SK-N-SH (cell line): ENCODE measurements around the gene IGFBPL1. TPM values are rescaled to one million over a fixed set of nuclear protein-coding genes. Genes with fewer than 3 reads are reported as not detected.

ENCODE experiments used
- CTCF ChIA-PET: fragments of 300-600, 350-600 bp; formaldehyde crosslinking; extraction: SDS; loops from one replicate; lab custom pipeline; 2021; lab: Yijun Ruan, JAX
- POLR2A ChIA-PET: fragments of 350-600 bp; sonication (Branson Sonifier 250); formaldehyde crosslinking; extraction: SDS; loops from one replicate; lab custom pipeline; 2020; ENCODE audit warnings: antibody characterized with exemption, inconsistent platforms; lab: Yijun Ruan, JAX
- DNase-seq: peaks from one replicate; pipeline ENCODE4 v3.0.0; 2012
- H2AFZ ChIP-seq: fragments of 200-600 bp; sonication (generic); 2 replicates; pipeline ENCODE4 v1.8.1; 2016; ENCODE audit warnings: antibody characterized with exemption, mild to moderate bottlenecking, low read depth
- H3F3A ChIP-seq: fragments of 200-600 bp; sonication (generic); replicated peaks from 2 replicates; pipeline ENCODE3; 2016; ENCODE audit warnings: antibody characterized with exemption, mild to moderate bottlenecking; ENCODE audit not compliant: insufficient read depth
- H3K27ac ChIP-seq, 2 experiments: fragments of 200-500 bp in 1 of 2; fragments of 200-600 bp in 1 of 2; sonication (Bioruptor generic) in 1 of 2; sonication (generic), shearing (Covaris generic) in 1 of 2; 2 replicates each; pipeline versions ENCODE4 v1.5.1 to v1.6.1; 2014 to 2016; ENCODE audit warnings: low read depth in 2 of 2, inconsistent platforms in 1 of 2, low read length in 1 of 2, mild to moderate bottlenecking in 1 of 2, mixed read lengths in 1 of 2
- H3K27me3 ChIP-seq: fragments of 200-600 bp; sonication (generic), shearing (Covaris generic); 2 replicates; pipeline ENCODE4 v1.6.1; 2016; ENCODE audit warnings: mixed run types; ENCODE audit not compliant: insufficient read depth
- H3K36me3 ChIP-seq, 2 experiments: fragments of 200-500 bp in 1 of 2; fragments of 200-600 bp in 1 of 2; sonication (Bioruptor generic) in 1 of 2; sonication (generic) in 1 of 2; replicated peaks in 1 of 2; 2 replicates each; pipeline versions ENCODE3 to v1.5.1; 2014 to 2016; ENCODE audit warnings: low read length in 1 of 2, mild to moderate bottlenecking in 1 of 2; ENCODE audit not compliant: insufficient read depth in 2 of 2, control insufficient read depth in 1 of 2
- H3K4me1 ChIP-seq, 2 experiments: fragments of 200-500 bp in 1 of 2; fragments of 200-600 bp in 1 of 2; sonication (Bioruptor generic) in 1 of 2; sonication (generic), shearing (Covaris generic) in 1 of 2; 2 replicates each; pipeline versions ENCODE4 v1.5.1 to v1.6.1; 2014 to 2016; ENCODE audit warnings: low read depth in 1 of 2, low read length in 1 of 2, mixed run types in 1 of 2; ENCODE audit not compliant: insufficient read depth in 2 of 2, control insufficient read depth in 1 of 2
- H3K4me2 ChIP-seq: fragments of 200-600 bp; sonication (generic), shearing (Covaris generic); 2 replicates; pipeline ENCODE4 v1.6.1; 2017; ENCODE audit warnings: mixed run types
- H3K4me3 ChIP-seq, 2 experiments: fragments of 200-500 bp in 1 of 2; fragments of 200-600 bp in 1 of 2; sonication (Bioruptor generic) in 1 of 2; sonication (generic), shearing (Covaris generic) in 1 of 2; 2 replicates each; pipeline versions ENCODE4 v1.5.1 to v1.8.1; 2014 to 2016; ENCODE audit warnings: low read depth in 2 of 2, inconsistent platforms in 1 of 2, low read length in 1 of 2, mild to moderate bottlenecking in 1 of 2, mixed read lengths in 1 of 2, moderate library complexity in 1 of 2
- H3K79me2 ChIP-seq: fragments of 200-600 bp; sonication (generic); 2 replicates; pipeline ENCODE4 v1.8.1; 2017; ENCODE audit warnings: mild to moderate bottlenecking; ENCODE audit not compliant: insufficient read depth
- H3K9ac ChIP-seq: fragments of 200-600 bp; sonication (generic); 2 replicates; pipeline ENCODE4 v1.6.1; 2017; ENCODE audit warnings: mixed run types
- H3K9me2 ChIP-seq: fragments of 200-600 bp; sonication (generic); 2 replicates; pipeline ENCODE4 v1.6.1; 2017; ENCODE audit warnings: mixed run types
- H3K9me3 ChIP-seq: fragments of 200-600 bp; sonication (generic); 2 replicates; pipeline ENCODE4 v1.6.1; 2017; ENCODE audit warnings: mixed run types, mild to moderate bottlenecking, moderate library complexity
- H4K20me1 ChIP-seq: fragments of 200-600 bp; sonication (generic); 2 replicates; pipeline ENCODE4 v1.6.1; 2017; ENCODE audit warnings: mild to moderate bottlenecking, mixed run types; ENCODE audit not compliant: insufficient read depth
- CHD2 ChIP-seq: fragments of 150-350 bp; IDR thresholded peaks from 2 replicates; pipeline ENCODE4 v1.6.1; 2018; ENCODE audit warnings: low read length; ENCODE audit not compliant: partially characterized antibody
- FOSL2 ChIP-seq: IDR thresholded peaks from 2 replicates; pipeline ENCODE4 v1.4.0; 2012; ENCODE audit warnings: low read depth, mild to moderate bottlenecking, moderate library complexity, borderline replicate concordance
- FOXJ3 ChIP-seq: sonication (generic); formaldehyde crosslinking; IDR thresholded peaks from 2 replicates; pipeline ENCODE4 v1.5.1; 2020; ENCODE audit warnings: mild to moderate bottlenecking, missing genetic modification reagents
- GATA2 ChIP-seq: sonication (generic); formaldehyde crosslinking; IDR thresholded peaks from 2 replicates; pipeline ENCODE4 v1.5.0; 2020; ENCODE audit warnings: mild to moderate bottlenecking, missing genetic modification reagents
- IRF3 ChIP-seq: fragments of 150-350 bp; IDR thresholded peaks from 2 replicates; pipeline ENCODE4 v1.6.1; 2016; ENCODE audit warnings: mild to moderate bottlenecking, low read depth, low read length
- MAX ChIP-seq: IDR thresholded peaks from 2 replicates; pipeline ENCODE4 v1.4.0; 2012; ENCODE audit warnings: low read depth
- MEF2A ChIP-seq: IDR thresholded peaks from 2 replicates; pipeline ENCODE4 v1.4.0; 2012; ENCODE audit warnings: low read depth, borderline replicate concordance
- MXI1 ChIP-seq: IDR thresholded peaks from 2 replicates; pipeline ENCODE4 v1.6.1; 2012; ENCODE audit warnings: mild to moderate bottlenecking, low read depth, low read length, improper control_type of control experiment
- NFIC ChIP-seq: IDR thresholded peaks from 2 replicates; pipeline ENCODE4 v1.4.0; 2012; ENCODE audit warnings: borderline replicate concordance
- NRF1 ChIP-seq: IDR thresholded peaks from 2 replicates; pipeline ENCODE4 v1.6.1; 2012; ENCODE audit warnings: low read depth, mild to moderate bottlenecking, low read length
- POLR2AphosphoS5 ChIP-seq: IDR thresholded peaks from 2 replicates; pipeline ENCODE4 v1.6.1; 2012; ENCODE audit warnings: low read depth, low read length
- RAD21 ChIP-seq: IDR thresholded peaks from 2 replicates; pipeline ENCODE4 v1.6.1; 2012; ENCODE audit warnings: mild to moderate bottlenecking, low read length
- RCOR1 ChIP-seq: fragments of 150-350 bp; IDR thresholded peaks from 2 replicates; pipeline ENCODE4 v1.6.1; 2017; ENCODE audit warnings: antibody characterized with exemption, low read length
- SIN3A ChIP-seq: IDR thresholded peaks from 2 replicates; pipeline ENCODE4 v1.6.1; 2012; ENCODE audit warnings: low read depth, mild to moderate bottlenecking, low read length, moderate library complexity, borderline replicate concordance
- SMC3 ChIP-seq: IDR thresholded peaks from 2 replicates; pipeline ENCODE4 v1.6.1; 2012; ENCODE audit warnings: low read depth, low read length, improper control_type of control experiment
- TEAD4 ChIP-seq: IDR thresholded peaks from 2 replicates; pipeline ENCODE4 v1.4.0; 2012; ENCODE audit warnings: mild to moderate bottlenecking, borderline replicate concordance; ENCODE audit not compliant: insufficient read depth
- USF2 ChIP-seq: fragments of 150-350 bp; IDR thresholded peaks from 2 replicates; pipeline ENCODE4 v1.6.1; 2017; ENCODE audit warnings: antibody characterized with exemption, low read length, low read depth, borderline replicate concordance
- WGBS: methylation state at CpG from one replicate; pipeline ENCODE4 v1.1.6; 2017; ENCODE audit warnings: low lambda C conversion rate; 5-methylcytosine and 5-hydroxymethylcytosine counted together
- polyA plus RNA-seq, 3 experiments: library from polyadenylated mRNA; depleted of rRNA; stranded (reverse); fragments of >200 nt; gene quantifications; 2 replicates each; pipeline ENCODE4 v1.2.3, GENCODE V29; 2012
- TF ChIP-seq, protein P1 (sequence below): fragments of 200-600 bp; sonication (generic); IDR thresholded peaks from 2 replicates; pipeline ENCODE4 v1.6.1; 2017; ENCODE audit warnings: antibody characterized with exemption, mild to moderate bottlenecking, moderate library complexity
- TF ChIP-seq, protein P2 (sequence below): IDR thresholded peaks from 2 replicates; pipeline ENCODE4 v1.4.0; 2012; ENCODE audit warnings: low read depth, borderline replicate concordance

Gene IGFBPL1
- polyA plus RNA-seq, 1 of the 3 experiments (the other 2 are of a cell fraction): 0.41 TPM

DNA sequence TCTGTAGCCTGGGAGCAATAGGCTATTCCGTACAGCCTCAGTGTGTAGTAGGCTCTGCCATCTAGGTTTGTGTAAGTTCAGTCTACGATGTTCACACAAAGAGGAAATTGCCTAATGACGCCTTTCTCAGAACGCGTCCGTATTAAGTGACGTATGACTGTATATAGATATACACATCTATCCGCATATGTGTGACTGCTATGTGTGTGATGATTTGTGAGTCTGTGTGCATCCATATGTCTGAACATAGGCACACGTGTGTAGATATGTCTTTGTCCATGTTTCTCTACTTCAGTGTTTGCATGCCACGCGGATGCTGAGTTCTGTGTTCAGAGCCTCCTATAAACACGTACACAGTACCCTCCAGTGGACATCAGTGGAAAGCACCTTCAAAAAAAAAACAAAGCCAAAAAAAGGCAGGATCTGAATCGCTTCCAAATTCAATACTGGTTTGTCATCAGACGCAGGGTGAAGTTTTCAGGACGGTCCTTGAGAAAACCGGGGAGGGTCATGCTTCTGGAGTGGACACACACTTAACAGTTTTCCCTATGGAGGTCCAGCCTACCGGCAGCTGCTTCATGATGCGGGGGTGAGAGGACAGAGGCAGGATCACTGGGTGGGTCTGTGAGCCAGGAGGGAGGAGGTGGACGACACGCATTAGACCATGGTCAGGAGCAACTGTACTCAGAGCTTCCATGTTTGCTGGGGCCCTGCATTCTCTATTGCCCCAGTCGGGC lies 61.2 kb downstream of the IGFBPL1 start:
- no peaks in the 10 kb centered on the region for H4K20me1 ChIP-seq
- H3K27ac ChIP-seq: peak overlapping the region in 1 of 2 experiments; percentile 17; a peak in 1 of 4 replicates
- 55% methylated on average over 21 of the region's 21 CpGs for WGBS
- DNase-seq: peak; percentile 70
- H3K9me2 ChIP-seq: no peaks in the 10 kb centered on the region
- no peak overlapping the region for H3K4me2 ChIP-seq
- H3K9ac ChIP-seq: no peak overlapping the region
- no peak overlapping the region; a peak in 1 of 4 replicates for H3K4me3 ChIP-seq
- TF ChIP-seq MEF2A: no peak
- TF ChIP-seq SIN3A: no peak
- TF ChIP-seq MAX: no peak; the same call in 1 of the 2 replicates
- TF ChIP-seq, protein P1, sequence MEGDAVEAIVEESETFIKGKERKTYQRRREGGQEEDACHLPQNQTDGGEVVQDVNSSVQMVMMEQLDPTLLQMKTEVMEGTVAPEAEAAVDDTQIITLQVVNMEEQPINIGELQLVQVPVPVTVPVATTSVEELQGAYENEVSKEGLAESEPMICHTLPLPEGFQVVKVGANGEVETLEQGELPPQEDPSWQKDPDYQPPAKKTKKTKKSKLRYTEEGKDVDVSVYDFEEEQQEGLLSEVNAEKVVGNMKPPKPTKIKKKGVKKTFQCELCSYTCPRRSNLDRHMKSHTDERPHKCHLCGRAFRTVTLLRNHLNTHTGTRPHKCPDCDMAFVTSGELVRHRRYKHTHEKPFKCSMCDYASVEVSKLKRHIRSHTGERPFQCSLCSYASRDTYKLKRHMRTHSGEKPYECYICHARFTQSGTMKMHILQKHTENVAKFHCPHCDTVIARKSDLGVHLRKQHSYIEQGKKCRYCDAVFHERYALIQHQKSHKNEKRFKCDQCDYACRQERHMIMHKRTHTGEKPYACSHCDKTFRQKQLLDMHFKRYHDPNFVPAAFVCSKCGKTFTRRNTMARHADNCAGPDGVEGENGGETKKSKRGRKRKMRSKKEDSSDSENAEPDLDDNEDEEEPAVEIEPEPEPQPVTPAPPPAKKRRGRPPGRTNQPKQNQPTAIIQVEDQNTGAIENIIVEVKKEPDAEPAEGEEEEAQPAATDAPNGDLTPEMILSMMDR: peak; percentile 76
- no peak for TF ChIP-seq GATA2
- TF ChIP-seq USF2: no peak
- TF ChIP-seq RCOR1: no peak
- peak; percentile 90 for TF ChIP-seq MXI1
- 0 out of 2 replicates have a peak, but pooled peaks have one; percentile 9 for TF ChIP-seq NFIC
- no peak for TF ChIP-seq POLR2AphosphoS5
- TF ChIP-seq FOXJ3: no peak
- no peak for TF ChIP-seq FOSL2
- TF ChIP-seq RAD21: peak; percentile 98
- peak; percentile 86 for TF ChIP-seq SMC3
- CTCF ChIA-PET: interaction anchor here (0.6 to 7.2 kb wide), 28 partner anchors 10 to 455 kb away, joined by 3 to 124 read pairs (median 4); partner anchors contain the start of gene SHB
- H2AFZ ChIP-seq: 0 out of 2 replicates have a peak overlapping the region, but pooled peaks have one; percentile 43
- no peaks in the 10 kb centered on the region for H3K79me2 ChIP-seq
- no peaks in the 10 kb centered on the region for H3K27me3 ChIP-seq
- no peaks in the 10 kb centered on the region for H3K36me3 ChIP-seq
- H3F3A ChIP-seq: no peaks in the 10 kb centered on the region
- no peaks in the 10 kb centered on the region for H3K9me3 ChIP-seq
- POLR2A ChIA-PET: no interaction called here
- H3K4me1 ChIP-seq: peaks cover 0 to 27% of the 10 kb centered on the region in 2 experiments; a peak in 2 of 4 replicates

GRCh38 chr9:38361473-38361850 lies 62.8 kb downstream of the IGFBPL1 start:
- Histone ChIP-seq H4K20me1 (no peaks in the 10 kb centered on the region), H3K4me2 (no peak overlapping the region), H3K27me3 (no peaks in the 10 kb centered on the region), H3K4me3 (no peak overlapping the region), H2AFZ (no peak overlapping the region), H3K4me1 (peaks cover 0 to 27% of the 10 kb centered on the region in 2 experiments; a peak in 2 of 4 replicates), H3K9ac (no peak overlapping the region), H3K9me2 (no peaks in the 10 kb centered on the region), H3K27ac (peak overlapping the region in 1 of 2 experiments; percentile 39; a peak in 2 of 4 replicates), H3K79me2 (no peaks in the 10 kb centered on the region), H3K9me3 (no peaks in the 10 kb centered on the region), H3F3A (no peaks in the 10 kb centered on the region), H3K36me3 (no peaks in the 10 kb centered on the region)
- TF ChIP-seq SMC3 (no peak), NRF1 (no peak), CHD2 (no peak), IRF3 (no peak), USF2 (no peak), TEAD4 (no peak)
- TF ChIP-seq, protein P2, sequence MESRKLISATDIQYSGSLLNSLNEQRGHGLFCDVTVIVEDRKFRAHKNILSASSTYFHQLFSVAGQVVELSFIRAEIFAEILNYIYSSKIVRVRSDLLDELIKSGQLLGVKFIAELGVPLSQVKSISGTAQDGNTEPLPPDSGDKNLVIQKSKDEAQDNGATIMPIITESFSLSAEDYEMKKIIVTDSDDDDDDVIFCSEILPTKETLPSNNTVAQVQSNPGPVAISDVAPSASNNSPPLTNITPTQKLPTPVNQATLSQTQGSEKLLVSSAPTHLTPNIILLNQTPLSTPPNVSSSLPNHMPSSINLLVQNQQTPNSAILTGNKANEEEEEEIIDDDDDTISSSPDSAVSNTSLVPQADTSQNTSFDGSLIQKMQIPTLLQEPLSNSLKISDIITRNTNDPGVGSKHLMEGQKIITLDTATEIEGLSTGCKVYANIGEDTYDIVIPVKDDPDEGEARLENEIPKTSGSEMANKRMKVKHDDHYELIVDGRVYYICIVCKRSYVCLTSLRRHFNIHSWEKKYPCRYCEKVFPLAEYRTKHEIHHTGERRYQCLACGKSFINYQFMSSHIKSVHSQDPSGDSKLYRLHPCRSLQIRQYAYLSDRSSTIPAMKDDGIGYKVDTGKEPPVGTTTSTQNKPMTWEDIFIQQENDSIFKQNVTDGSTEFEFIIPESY: no peak
- POLR2A ChIA-PET: no interaction called here
- DNase-seq: no peak
- WGBS: 83% methylated on average over 4 of the region's 6 CpGs
- CTCF ChIA-PET: interaction anchor here (0.8 to 7.2 kb wide), 16 partner anchors 10 to 448 kb away, joined by 3 to 124 read pairs (median 4); no protein-coding TSS in a partner anchor
